Measurements from ENCODE around the gene PNLIPRP3.

PNLIPRP3 gene

DNA sequence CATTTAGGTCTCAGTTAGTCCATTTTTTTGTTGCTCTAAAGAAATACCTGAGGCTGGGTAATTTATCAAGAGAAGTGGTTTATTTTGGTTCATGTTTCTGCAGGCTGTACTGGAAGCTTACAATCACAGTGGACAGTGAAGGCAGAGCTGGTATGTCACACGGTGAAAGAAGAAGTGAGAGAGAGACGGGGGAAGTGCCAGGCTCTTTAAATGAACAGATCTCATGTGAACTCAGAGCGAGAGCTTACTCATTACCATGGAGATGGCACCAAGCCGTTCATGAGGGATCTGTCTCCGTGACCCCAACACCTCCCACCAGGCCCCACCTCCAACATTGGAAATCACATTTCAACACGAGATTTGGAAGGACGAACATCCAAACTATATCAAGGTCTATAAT, 18.9 kb upstream of the PNLIPRP3 start:
- no peak overlapping the region for H3K27ac ChIP-seq (ENCODE audit: extremely low read depth, low read depth, low read length)
- no peaks in the 10 kb centered on the region for H3K36me3 ChIP-seq (ENCODE audit: control insufficient read depth in 2 of 2, insufficient read depth in 1 of 2, low read length in 2 of 2)
- POLR2A ChIA-PET, result no interaction called here
- TF ChIP-seq ZNF404 (tag by site-specific recombination; IDR thresholded peaks at IDR 0.05) (no peak), ZNF354C (tag by site-specific recombination; IDR thresholded peaks at IDR 0.05; ENCODE audit: borderline replicate concordance, low read depth) (no peak), ZNF776 (tag by site-specific recombination; IDR thresholded peaks at IDR 0.05; ENCODE audit: borderline replicate concordance) (no peak), ZNF660 (tag by site-specific recombination; IDR thresholded peaks at IDR 0.05) (no peak), SCRT2 (tag by site-specific recombination; IDR thresholded peaks at IDR 0.05) (no peak), ZFP69B (tag by site-specific recombination; IDR thresholded peaks at IDR 0.05) (no peak), ZNF654 (tag by site-specific recombination; IDR thresholded peaks at IDR 0.05; ENCODE audit: low read depth) (no peak), ZBTB7A (tag by site-specific recombination; IDR thresholded peaks at IDR 0.05; ENCODE audit: low read depth) (no peak), EGR2 (tag by site-specific recombination; IDR thresholded peaks at IDR 0.05; ENCODE audit: low read depth) (no peak), ZNF280D (tag by site-specific recombination; IDR thresholded peaks at IDR 0.05) (no peak), ZNF292 (tag by site-specific recombination; IDR thresholded peaks at IDR 0.05; ENCODE audit: borderline replicate concordance, low read depth) (no peak), ZNF19 (tag by site-specific recombination; IDR thresholded peaks at IDR 0.05; ENCODE audit: low read depth) (no peak)
- TF ChIP-seq, protein P1, sequence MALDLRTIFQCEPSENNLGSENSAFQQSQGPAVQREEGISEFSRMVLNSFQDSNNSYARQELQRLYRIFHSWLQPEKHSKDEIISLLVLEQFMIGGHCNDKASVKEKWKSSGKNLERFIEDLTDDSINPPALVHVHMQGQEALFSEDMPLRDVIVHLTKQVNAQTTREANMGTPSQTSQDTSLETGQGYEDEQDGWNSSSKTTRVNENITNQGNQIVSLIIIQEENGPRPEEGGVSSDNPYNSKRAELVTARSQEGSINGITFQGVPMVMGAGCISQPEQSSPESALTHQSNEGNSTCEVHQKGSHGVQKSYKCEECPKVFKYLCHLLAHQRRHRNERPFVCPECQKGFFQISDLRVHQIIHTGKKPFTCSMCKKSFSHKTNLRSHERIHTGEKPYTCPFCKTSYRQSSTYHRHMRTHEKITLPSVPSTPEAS (tag by site-specific recombination; IDR thresholded peaks at IDR 0.05), result no peak
- H3K4me1 ChIP-seq (ENCODE audit: control insufficient read depth, insufficient read depth, low read length), result no peaks in the 10 kb centered on the region
- CTCF ChIA-PET, result interaction anchor here (0.7 kb wide), 1 partner anchor 609 kb away, joined by 3 read pairs; no protein-coding TSS in a partner anchor
- no peaks in the 10 kb centered on the region for H3K9me3 ChIP-seq (ENCODE audit: control insufficient read depth, insufficient read depth, low read depth, low read length)
- no peak overlapping the region for H3K4me3 ChIP-seq (ENCODE audit: low read depth, low read length)

DNA sequence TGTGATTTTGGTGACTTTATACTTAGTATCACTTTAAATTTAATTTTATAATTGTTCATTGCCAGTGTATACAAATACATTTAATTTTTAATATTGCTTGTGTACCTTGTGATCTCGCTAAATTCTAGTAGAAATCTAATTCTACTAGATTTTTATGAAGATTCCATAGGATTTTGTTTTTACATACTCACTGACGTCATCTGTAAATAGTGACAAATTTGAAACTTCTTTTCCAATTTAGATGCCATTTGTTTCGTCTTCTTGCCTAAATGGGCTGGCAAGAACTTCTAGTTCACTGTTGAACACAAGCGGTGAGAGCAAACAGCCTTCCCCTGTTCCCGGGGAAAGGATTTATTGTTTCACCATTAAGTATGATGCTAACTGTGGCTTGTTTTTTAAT, 17.3 kb upstream of the PNLIPRP3 start:
- POLR2A ChIA-PET, result no interaction called here
- no peak overlapping the region for H3K4me3 ChIP-seq (ENCODE audit: low read depth, low read length)
- TF ChIP-seq ZIC2 (tag by site-specific recombination; IDR thresholded peaks at IDR 0.05), result no peak
- H3K36me3 ChIP-seq (ENCODE audit: control insufficient read depth in 2 of 2, insufficient read depth in 1 of 2, low read length in 2 of 2), result no peaks in the 10 kb centered on the region
- no peaks in the 10 kb centered on the region for H3K9me3 ChIP-seq (ENCODE audit: control insufficient read depth, insufficient read depth, low read depth, low read length)
- no peak overlapping the region for H3K27ac ChIP-seq (ENCODE audit: extremely low read depth, low read depth, low read length)
- H3K4me1 ChIP-seq (ENCODE audit: control insufficient read depth, insufficient read depth, low read length), result no peaks in the 10 kb centered on the region
- CTCF ChIA-PET, result no interaction called here

DNA sequence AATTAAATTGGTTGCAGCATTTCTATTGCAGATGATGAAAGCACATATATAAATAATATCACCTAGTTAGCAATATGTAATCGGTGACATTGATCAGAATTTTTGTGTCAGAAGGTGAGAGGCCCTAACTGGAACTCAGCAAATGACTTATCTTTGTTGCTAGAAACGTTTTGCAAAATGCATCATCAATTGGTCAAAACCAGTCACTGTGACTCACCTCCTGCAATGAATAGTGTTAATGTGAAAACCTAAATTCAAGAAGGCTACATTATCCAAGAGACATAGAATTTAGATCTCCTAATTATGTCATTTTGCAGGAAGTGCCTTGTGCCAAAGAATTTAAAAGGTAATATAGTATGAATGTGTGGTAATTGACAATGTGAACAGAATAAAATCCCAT, 9.8 kb upstream of the PNLIPRP3 start:
- Histone ChIP-seq H3K36me3 (ENCODE audit: control insufficient read depth in 2 of 2, insufficient read depth in 1 of 2, low read length in 2 of 2) (no peaks in the 10 kb centered on the region), H3K4me1 (ENCODE audit: control insufficient read depth, insufficient read depth, low read length) (no peaks in the 10 kb centered on the region; the same call in 1 of the 2 replicates), H3K9me3 (ENCODE audit: control insufficient read depth, insufficient read depth, low read depth, low read length) (no peaks in the 10 kb centered on the region), H3K27ac (ENCODE audit: extremely low read depth, low read depth, low read length) (no peak overlapping the region), H3K4me3 (ENCODE audit: low read depth, low read length) (no peak overlapping the region)
- ChIA-PET CTCF (no interaction called here), POLR2A (no interaction called here)
- no peak for TF ChIP-seq ZNF155 (tag by site-specific recombination; IDR thresholded peaks at IDR 0.05)
- no peak for TF ChIP-seq ZNF114 (tag by site-specific recombination; IDR thresholded peaks at IDR 0.05)
- no peak for TF ChIP-seq ZNF843 (tag by site-specific recombination; IDR thresholded peaks at IDR 0.05)
- TF ChIP-seq ZNF658 (tag by site-specific recombination; IDR thresholded peaks at IDR 0.05), result no peak
- no peak for TF ChIP-seq BCL11B (tag by site-specific recombination; IDR thresholded peaks at IDR 0.05; ENCODE audit: low read depth)
- TF ChIP-seq ZBTB21 (tag by site-specific recombination; IDR thresholded peaks at IDR 0.05), result no peak
- TF ChIP-seq KLF10 (tag by site-specific recombination; IDR thresholded peaks at IDR 0.05), result no peak
